ENCODE measurements around the gene KIAA1210.

- no peak for TF ChIP-seq CTCF (IDR thresholded peaks at IDR 0.05; ENCODE audit: low read depth, low read length, missing input control)
- TF ChIP-seq ATF3 (IDR thresholded peaks at IDR 0.05), result no peak
- no peak for TF ChIP-seq ZBTB33 (IDR thresholded peaks at IDR 0.05)
- no peak for TF ChIP-seq JUND (IDR thresholded peaks at IDR 0.05)
- no peak for TF ChIP-seq RAD21 (IDR thresholded peaks at IDR 0.05)
- TF ChIP-seq TAF1 (conservative IDR thresholded peaks at IDR 0.05), result no peak
- no peak for TF ChIP-seq SP1 (IDR thresholded peaks at IDR 0.05)
- TF ChIP-seq GABPA (IDR thresholded peaks at IDR 0.05 in 1 of 2, conservative IDR thresholded peaks at IDR 0.05 in 1 of 2), result no peak
- no peak for TF ChIP-seq MAX (IDR thresholded peaks at IDR 0.05)
Observed at GRCh38 chrX:119121341-119121740, 6.3 kb downstream of the KIAA1210 start.
